T-cell (primary cell): Measurements from ENCODE around the gene LHX1. TPM values are rescaled to one million over a fixed set of nuclear protein-coding genes. Genes with fewer than 3 reads are reported as not detected.
A peak's percentile ranks its signal among the peaks of the same experiment; 100 is the strongest.

Experiments used
- ATAC-seq, 4 experiments: fragments of 200-7000 bp in 3 of 4; fragments of 150-1000 bp in 1 of 4; cut with Tn5 transposase; replicated peaks in 1 of 4; 1 replicate in 3 of 4; 2 replicates in 1 of 4; pipeline ENCODE4 v1.10.0; 2021; ENCODE audit warnings: moderate library complexity in 3 of 4, mild to moderate bottlenecking in 2 of 4, moderate number of reproducible peaks in 1 of 4
- CTCF ChIA-PET, 2 donors: fragments of 300-600 bp; sonication (Branson Sonifier 250); formaldehyde crosslinking; loops; one replicate each; lab custom pipeline; 2022; ENCODE audit warnings: antibody characterized with exemption in 2 of 2; lab: Charles Lee
- POLR2A ChIA-PET, 2 donors: fragments of 300-600 bp; sonication (Branson Sonifier 250); formaldehyde crosslinking; loops; one replicate each; lab custom pipeline; 2022; ENCODE audit warnings: antibody characterized with exemption in 2 of 2; lab: Charles Lee
- DNase-seq, 35 experiments: peaks; one replicate each; pipeline versions ENCODE4 v3.0.0 to v3.0.0-alpha.2; 2013 to 2023
- H3K27ac ChIP-seq: one replicate; pipeline ENCODE4 v1.5.1; 2013; ENCODE audit warnings: low read length
- H3K27me3 ChIP-seq, 2 experiments: replicated peaks in 1 of 2; 1 replicate in 1 of 2; 2 replicates in 1 of 2; pipeline versions ENCODE4 v1.6.1 to v1.7.0; 2013; ENCODE audit warnings: low read length in 1 of 2, mixed read lengths in 1 of 2; ENCODE audit not compliant: control insufficient read depth in 2 of 2, insufficient read depth in 2 of 2; ENCODE audit errors: extremely low read depth in 1 of 2
- H3K36me3 ChIP-seq, 2 donors: 1 replicate in 1 of 2; 2 replicates in 1 of 2; pipeline versions ENCODE4 v1.6.1 to v1.7.0; 2013; ENCODE audit warnings: low read length in 1 of 2; ENCODE audit not compliant: control insufficient read depth in 2 of 2, insufficient read depth in 1 of 2; ENCODE audit errors: extremely low read depth in 1 of 2
- H3K4me1 ChIP-seq, 2 experiments: 1 replicate in 1 of 2; 2 replicates in 1 of 2; pipeline versions ENCODE4 v1.6.1 to v1.7.0; 2013; ENCODE audit warnings: low read length in 2 of 2, mixed read lengths in 1 of 2; ENCODE audit not compliant: insufficient read depth in 2 of 2, control insufficient read depth in 1 of 2; ENCODE audit errors: extremely low read depth in 1 of 2
- H3K4me3 ChIP-seq, 2 donors: 1 replicate in 1 of 2; 2 replicates in 1 of 2; pipeline versions ENCODE4 v1.5.1 to v1.7.0; 2013; ENCODE audit warnings: mild to moderate bottlenecking in 2 of 2, low read length in 1 of 2, moderate library complexity in 1 of 2; ENCODE audit not compliant: control insufficient read depth in 1 of 2; ENCODE audit errors: extremely low read depth in 1 of 2
- H3K9me3 ChIP-seq: 2 replicates; pipeline ENCODE4 v1.7.0; 2013
- H3K27ac Mint-ChIP-seq, 2 donors: one replicate each; pipeline ENCODE4 v1.8.0; 2020 to 2021; ENCODE audit warnings: mild to moderate bottlenecking in 2 of 2, mixed read lengths in 2 of 2
- H3K27me3 Mint-ChIP-seq, 2 donors: one replicate each; pipeline ENCODE4 v1.8.0; 2021 to 2022; ENCODE audit warnings: mixed read lengths in 2 of 2
- H3K36me3 Mint-ChIP-seq: one replicate; pipeline ENCODE4 v1.8.0; 2021; ENCODE audit warnings: mixed read lengths
- H3K4me1 Mint-ChIP-seq, 3 donors: one replicate each; pipeline ENCODE4 v1.8.0; 2020 to 2022; ENCODE audit warnings: mixed read lengths in 3 of 3, mild to moderate bottlenecking in 1 of 3
- H3K4me3 Mint-ChIP-seq, 3 donors: one replicate each; pipeline ENCODE4 v1.8.0; 2020 to 2022; ENCODE audit warnings: mild to moderate bottlenecking in 3 of 3, mixed read lengths in 3 of 3, moderate library complexity in 3 of 3
- H3K9me3 Mint-ChIP-seq, 3 donors: one replicate each; pipeline ENCODE4 v1.8.0; 2020 to 2022; ENCODE audit warnings: mixed read lengths in 3 of 3
- WGBS: methylation state at CpG from one replicate; pipeline ENCODE4 v1.1.5; 2013; ENCODE audit warnings: missing lambda C conversion rate; ENCODE audit not compliant: insufficient coverage; 5-methylcytosine and 5-hydroxymethylcytosine counted together
- total RNA-seq, 35 experiments: library from RNA in 6 of 35; stranded (reverse) in 6 of 35; fragments of 120-200 nt in 1 of 35; gene quantifications; one replicate each; pipeline versions ENCODE4 v1.2.1 to v1.2.4 and lab custom pipeline; 2013 to 2026

The LHX1 gene
- total RNA-seq, 5 donors from 2014 or later (not counting 1 experiment from before 2014, with no cell fraction given), result not detected

DNA sequence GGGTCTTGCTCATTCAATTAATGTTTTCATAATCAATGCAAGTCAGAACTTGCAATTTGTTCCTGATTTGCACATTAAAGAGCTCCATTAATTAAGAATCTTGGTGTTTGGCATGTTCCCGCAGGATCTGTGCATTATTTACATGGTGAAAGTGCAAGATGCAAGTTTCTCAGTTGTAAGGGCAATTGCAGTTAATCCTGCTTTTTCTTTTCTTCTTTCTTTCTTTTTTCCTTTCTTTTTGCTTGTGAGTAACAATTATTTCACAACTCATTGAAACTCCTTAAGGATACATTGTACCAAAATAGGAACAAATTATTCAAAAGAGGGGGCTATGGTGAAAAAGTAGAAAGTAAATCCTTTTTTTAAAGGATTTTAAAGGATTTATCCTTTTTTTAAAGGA lies 35.6 kb downstream of the LHX1 start:
- no CpG with 5 or more reads among the region's 1 CpG for WGBS
- Histone ChIP-seq H3K9me3 (no peaks in the 10 kb centered on the region), H3K4me3 (no peak overlapping the region), H3K27me3 (no peaks in the 10 kb centered on the region), H3K36me3 (peaks cover 0 to 15% of the 10 kb centered on the region in 2 donors), H3K4me1 (peaks cover 0 to 4% of the 10 kb centered on the region in 2 experiments), H3K27ac (no peak overlapping the region)
- no peak for DNase-seq
- ChIA-PET POLR2A (no interaction called here), CTCF (no interaction called here)
- H3K27me3 Mint-ChIP-seq, result no peaks in the 10 kb centered on the region
- H3K4me3 Mint-ChIP-seq, result no peak overlapping the region
- H3K4me1 Mint-ChIP-seq, result peaks cover 55 to 73% (median 71%) of the 10 kb centered on the region in 3 donors
- H3K9me3 Mint-ChIP-seq, result no peaks in the 10 kb centered on the region
- peaks cover 33% of the 10 kb centered on the region for H3K36me3 Mint-ChIP-seq
- ATAC-seq, result no peak
- peak overlapping the region in 1 of 2 donors; percentile 10 for H3K27ac Mint-ChIP-seq

DNA sequence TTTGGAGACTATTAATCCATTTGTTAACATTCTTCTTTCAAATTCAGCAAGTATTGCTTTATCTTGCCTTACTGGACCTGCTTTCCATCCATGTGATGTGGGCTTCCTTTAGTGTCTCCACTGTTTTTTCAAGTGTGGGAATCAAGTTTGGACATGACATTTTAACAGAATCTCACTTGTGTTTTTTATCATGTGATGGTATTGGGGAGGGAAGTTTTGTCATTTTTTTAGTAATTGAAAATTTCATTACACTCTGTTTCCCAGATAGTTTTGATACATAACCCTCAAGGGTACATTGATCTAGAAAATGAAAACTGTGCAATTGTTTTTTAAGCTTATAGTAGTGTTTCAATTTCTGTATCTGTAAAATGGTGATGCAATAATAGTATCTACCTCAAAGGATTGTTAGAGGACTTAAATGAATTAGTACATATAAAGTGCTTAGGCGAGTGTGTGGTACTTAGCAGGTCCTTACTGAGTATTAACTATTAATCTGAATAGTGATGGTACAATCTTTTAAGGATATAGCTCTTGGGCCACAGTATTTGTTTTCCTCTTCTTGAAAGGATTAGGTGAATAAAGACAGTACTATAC lies 38.7 kb downstream of the LHX1 start:
- Histone ChIP-seq H3K4me3 (no peak overlapping the region), H3K36me3 (peaks cover 0 to 5% of the 10 kb centered on the region in 2 donors), H3K27ac (no peak overlapping the region), H3K4me1 (peaks cover 0 to 4% of the 10 kb centered on the region in 2 experiments), H3K27me3 (no peaks in the 10 kb centered on the region), H3K9me3 (no peaks in the 10 kb centered on the region)
- DNase-seq (no peak), ATAC-seq (no peak)
- H3K27ac Mint-ChIP-seq, result no peak overlapping the region
- ChIA-PET CTCF (interaction anchor here in 1 of 2 donors (0.7 to 1.2 kb wide), 2 partner anchors 8 to 15 kb away, joined by 3 read pairs; no protein-coding TSS in a partner anchor), POLR2A (no interaction called here)
- WGBS, result no CpG with 5 or more reads among the region's 1 CpG
- no peaks in the 10 kb centered on the region for H3K9me3 Mint-ChIP-seq
- H3K27me3 Mint-ChIP-seq, result no peaks in the 10 kb centered on the region
- no peak overlapping the region for H3K4me3 Mint-ChIP-seq
- H3K4me1 Mint-ChIP-seq, result peaks cover 66 to 75% (median 72%) of the 10 kb centered on the region in 3 donors
- peaks cover 19% of the 10 kb centered on the region for H3K36me3 Mint-ChIP-seq

DNA sequence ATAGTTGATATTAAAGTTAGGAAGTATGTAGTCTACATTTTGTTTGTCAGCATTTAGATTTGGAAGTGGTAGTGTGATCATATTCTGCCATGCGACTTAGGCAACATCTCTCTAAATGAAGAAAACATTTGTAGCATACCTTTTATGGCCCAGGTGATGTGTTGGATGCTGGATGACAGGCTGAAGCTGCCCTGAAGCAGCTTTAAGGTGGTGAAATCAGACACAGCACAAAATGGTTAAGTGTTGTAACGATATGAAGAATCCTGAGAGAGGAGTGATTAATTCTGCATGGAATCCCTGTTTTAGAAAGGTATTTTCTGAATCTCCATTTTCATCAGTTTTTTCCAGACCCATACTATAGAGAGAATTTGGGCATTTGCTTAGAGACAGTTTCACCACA lies 39.8 kb downstream of the LHX1 start:
- H3K9me3 ChIP-seq, result no peaks in the 10 kb centered on the region
- H3K4me3 Mint-ChIP-seq, result no peak overlapping the region
- H3K27ac ChIP-seq, result no peak overlapping the region
- ChIA-PET POLR2A (no interaction called here), CTCF (interaction anchor here in 1 of 2 donors (1.2 kb wide), 1 partner anchor 16 kb away, joined by 3 read pairs; no protein-coding TSS in a partner anchor)
- WGBS, result no CpG with 5 or more reads among the region's 2 CpGs
- no peaks in the 10 kb centered on the region for H3K27me3 ChIP-seq
- no peak for ATAC-seq
- H3K9me3 Mint-ChIP-seq, result no peaks in the 10 kb centered on the region
- peaks cover 0 to 4% of the 10 kb centered on the region in 2 experiments for H3K4me1 ChIP-seq
- no peak for DNase-seq
- no peak overlapping the region for H3K4me3 ChIP-seq
- no peaks in the 10 kb centered on the region for H3K27me3 Mint-ChIP-seq
- H3K4me1 Mint-ChIP-seq, result peaks cover 66 to 73% (median 66%) of the 10 kb centered on the region in 3 donors
- peaks cover 22% of the 10 kb centered on the region for H3K36me3 Mint-ChIP-seq
- no peak overlapping the region for H3K27ac Mint-ChIP-seq
- no peaks in the 10 kb centered on the region for H3K36me3 ChIP-seq

DNA sequence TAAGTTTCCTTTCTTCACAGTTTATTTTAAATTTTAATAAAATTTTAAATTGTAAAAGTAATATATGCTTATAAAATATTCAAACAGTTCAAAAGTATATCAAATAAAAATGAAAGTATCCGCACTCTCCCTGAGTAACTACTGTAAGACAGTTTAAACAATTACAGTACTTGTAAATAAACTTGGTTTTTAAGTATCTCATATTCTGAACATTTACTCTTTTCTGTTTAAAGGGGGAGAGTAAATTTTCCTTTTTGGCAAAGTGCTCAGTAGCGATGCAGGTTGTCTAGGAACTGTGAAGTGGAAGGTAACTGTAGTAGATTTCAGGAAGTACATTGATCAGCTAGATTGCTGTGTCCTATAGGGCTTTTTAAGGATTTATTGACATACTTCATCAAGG lies 40.3 kb downstream of the LHX1 start:
- no peak for DNase-seq
- peaks cover 61 to 68% (median 63%) of the 10 kb centered on the region in 3 donors for H3K4me1 Mint-ChIP-seq

GRCh38 chr17:36978810-36979564 lies 41.7 kb downstream of the LHX1 start:
- ATAC-seq (no peak), DNase-seq (no peak)
- no peaks in the 10 kb centered on the region for H3K9me3 ChIP-seq
- POLR2A ChIA-PET, result no interaction called here
- H3K27ac ChIP-seq, result no peak overlapping the region
- 97% methylated on average over 5 of the region's 11 CpGs for WGBS
- Mint-ChIP-seq H3K9me3 (no peaks in the 10 kb centered on the region), H3K27me3 (no peaks in the 10 kb centered on the region), H3K36me3 (peaks cover 29% of the 10 kb centered on the region), H3K4me1 (peaks cover 54 to 61% (median 61%) of the 10 kb centered on the region in 3 donors), H3K4me3 (no peak overlapping the region), H3K27ac (no peak overlapping the region)
- no peaks in the 10 kb centered on the region for H3K27me3 ChIP-seq
- no peaks in the 10 kb centered on the region for H3K36me3 ChIP-seq
- no peaks in the 10 kb centered on the region for H3K4me1 ChIP-seq
- no peak overlapping the region for H3K4me3 ChIP-seq
- CTCF ChIA-PET, result no interaction called here

More for the DNA sequence above, 40.3 kb downstream of the LHX1 start:
- WGBS, result no CpG with 5 or more reads among the region's 2 CpGs
- Mint-ChIP-seq H3K36me3 (peaks cover 24% of the 10 kb centered on the region), H3K27me3 (no peaks in the 10 kb centered on the region), H3K27ac (no peak overlapping the region), H3K9me3 (no peaks in the 10 kb centered on the region), H3K4me3 (no peak overlapping the region)
- no peaks in the 10 kb centered on the region for H3K9me3 ChIP-seq
- peaks cover 0 to 3% of the 10 kb centered on the region in 2 experiments for H3K4me1 ChIP-seq
- H3K36me3 ChIP-seq, result no peaks in the 10 kb centered on the region
- ATAC-seq, result no peak
- no peak overlapping the region for H3K27ac ChIP-seq
- H3K4me3 ChIP-seq, result no peak overlapping the region
- CTCF ChIA-PET, result no interaction called here
- H3K27me3 ChIP-seq, result no peaks in the 10 kb centered on the region
- POLR2A ChIA-PET, result no interaction called here

- no peak overlapping the region for H3K27ac Mint-ChIP-seq
- H3K4me1 Mint-ChIP-seq, result peaks cover 57 to 64% (median 60%) of the 10 kb centered on the region in 3 donors
- H3K27me3 ChIP-seq, result no peaks in the 10 kb centered on the region
- no peak overlapping the region for H3K4me3 ChIP-seq
- POLR2A ChIA-PET, result interaction anchor here in 1 of 2 donors (0.6 kb wide), 1 partner anchor 591 kb away, joined by 11 read pairs; no protein-coding TSS in a partner anchor
- peaks cover 33% of the 10 kb centered on the region for H3K36me3 Mint-ChIP-seq
- H3K4me1 ChIP-seq, result no peaks in the 10 kb centered on the region
- ATAC-seq (no peak), DNase-seq (no peak)
- no peaks in the 10 kb centered on the region for H3K36me3 ChIP-seq
- H3K9me3 Mint-ChIP-seq, result no peaks in the 10 kb centered on the region
- CTCF ChIA-PET, result no interaction called here
- H3K9me3 ChIP-seq, result no peaks in the 10 kb centered on the region
- no peak overlapping the region for H3K4me3 Mint-ChIP-seq
- WGBS, result no CpG with 5 or more reads among the region's 4 CpGs
- H3K27me3 Mint-ChIP-seq, result no peaks in the 10 kb centered on the region
- no peak overlapping the region for H3K27ac ChIP-seq
Measured at GRCh38 chr17:36979565-36979941, 42.3 kb downstream of the LHX1 start.
